Measurements from ENCODE around the gene SYNJ1.
"Not testable (repeated sequence)": the region's sequence is repeated elsewhere in the genome, so short reads cannot be mapped to it uniquely, and the experiment has no call there.

The SYNJ1 gene

GRCh38 chr21:32648165-32648564, 79.6 kb downstream of the SYNJ1 start:
- H3K4me1 ChIP-seq (ENCODE audit: control insufficient read depth in 1 of 2, insufficient read depth in 1 of 2, low read depth in 1 of 2, low read length in 1 of 2): no peaks in the 10 kb centered on the region
- H3K27ac ChIP-seq: no peak overlapping the region
- no peak for TF ChIP-seq CTCF (IDR thresholded peaks at IDR 0.05)
- no peak overlapping the region for H3K4me3 ChIP-seq (ENCODE audit: low read depth in 1 of 2, low read length in 1 of 2)
- H3K9me3 ChIP-seq: no peaks in the 10 kb centered on the region
- H3K36me3 ChIP-seq: peaks cover 94% of the 10 kb centered on the region
- H3K27me3 ChIP-seq: no peaks in the 10 kb centered on the region

- Histone ChIP-seq H3K9me3 (no peaks in the 10 kb centered on the region), H3K27ac (no peak overlapping the region), H3K4me3 (ENCODE audit: low read depth in 1 of 2, low read length in 1 of 2) (no peak overlapping the region), H3K27me3 (no peaks in the 10 kb centered on the region), H3K4me1 (ENCODE audit: control insufficient read depth in 1 of 2, insufficient read depth in 1 of 2, low read depth in 1 of 2, low read length in 1 of 2) (no peaks in the 10 kb centered on the region), H3K36me3 (peaks cover 95% of the 10 kb centered on the region)
- TF ChIP-seq CTCF (IDR thresholded peaks at IDR 0.05): no peak
Measured at GRCh38 chr21:32645261-32646182, 82.3 kb downstream of the SYNJ1 start.

GRCh38 chr21:32641710-32642698, 85.8 kb downstream of the SYNJ1 start:
- H3K36me3 ChIP-seq: peaks cover 98% of the 10 kb centered on the region
- peak overlapping the region; percentile 38 for H3K27ac ChIP-seq
- no peaks in the 10 kb centered on the region for H3K4me1 ChIP-seq (ENCODE audit: control insufficient read depth in 1 of 2, insufficient read depth in 1 of 2, low read depth in 1 of 2, low read length in 1 of 2)
- H3K9me3 ChIP-seq: no peaks in the 10 kb centered on the region
- TF ChIP-seq CTCF (IDR thresholded peaks at IDR 0.05): no peak
- H3K27me3 ChIP-seq: no peaks in the 10 kb centered on the region
- no peak overlapping the region for H3K4me3 ChIP-seq (ENCODE audit: low read depth in 1 of 2, low read length in 1 of 2)

GRCh38 chr21:32626621-32627196, 101.1 kb downstream of the SYNJ1 start:
- Histone ChIP-seq H3K27ac (no peak overlapping the region), H3K36me3 (peaks cover 35% of the 10 kb centered on the region), H3K4me1 (ENCODE audit: control insufficient read depth in 1 of 2, insufficient read depth in 1 of 2, low read depth in 1 of 2, low read length in 1 of 2) (no peaks in the 10 kb centered on the region), H3K27me3 (peaks cover 19% of the 10 kb centered on the region), H3K9me3 (no peaks in the 10 kb centered on the region), H3K4me3 (ENCODE audit: low read depth in 1 of 2, low read length in 1 of 2) (no peak overlapping the region)
- TF ChIP-seq CTCF (IDR thresholded peaks at IDR 0.05): no peak

GRCh38 chr21:32618218-32618617, 109.6 kb downstream of the SYNJ1 start:
- H3K36me3 ChIP-seq; H3K27ac ChIP-seq; H3K4me3 ChIP-seq (ENCODE audit: low read depth in 1 of 2, low read length in 1 of 2); H3K4me1 ChIP-seq (ENCODE audit: control insufficient read depth in 1 of 2, insufficient read depth in 1 of 2, low read depth in 1 of 2, low read length in 1 of 2); H3K9me3 ChIP-seq: not testable (repeated sequence)
- H3K27me3 ChIP-seq: peaks cover 75% of the 10 kb centered on the region

Data from neutrophil (primary cell).